HCT116 (cell line): ENCODE data around the gene MVK. TPM values are rescaled to one million over a fixed set of nuclear protein-coding genes. Genes with fewer than 3 reads are reported as not detected.

Experiments
- ATAC-seq: fragments of 200-7000 bp; cut with Tn5 transposase; 2 replicates; pipeline ENCODE4 v1.9.1; 2020; ENCODE audit warnings: mild to moderate bottlenecking, moderate library complexity
- BruUV-seq: library from RNA; stranded (reverse); fragments of 400-500 nt; replicated peaks from 2 replicates; lab custom pipeline; 2021; lab: Mats Ljungman, UMichigan
- CTCF ChIA-PET: fragments of 300-600 bp; sonication (Branson Sonifier 250); formaldehyde crosslinking; loops from one replicate; lab custom pipeline; 2021; ENCODE audit warnings: antibody characterized with exemption; lab: Charles Lee
- POLR2A ChIA-PET: fragments of 300-600, 350-600 bp; sonication (Branson Sonifier 250); formaldehyde crosslinking; loops from one replicate; lab custom pipeline; 2021; ENCODE audit warnings: antibody characterized with exemption; lab: Charles Lee
- RAD21 ChIA-PET, 2 experiments: fragments of 300-600 bp; sonication (Branson Sonifier 250); formaldehyde crosslinking; loops; one replicate each; lab custom pipeline; 2023; ENCODE audit warnings: low total read pairs in 2 of 2; ENCODE audit not compliant: uncharacterized antibody in 2 of 2, unreplicated experiment in 2 of 2, low non-redundant PET in 1 of 2; lab: Charles Lee
- DNase-seq: peaks from one replicate; pipeline ENCODE4 v3.0.0-alpha.2; 2010; ENCODE audit warnings: low read depth, low spot score
- H2AFZ ChIP-seq: fragments of 200-600 bp; shearing (Covaris generic), sonication (generic); 2 replicates; pipeline ENCODE4 v1.6.1; 2017; ENCODE audit warnings: low read depth, mixed run types, mixed read lengths, antibody characterized with exemption, low read length; ENCODE audit not compliant: poor library complexity, severe bottlenecking
- H3K27ac ChIP-seq: 2 replicates; pipeline ENCODE4 v1.5.1; 2012; ENCODE audit warnings: low read depth, low read length
- H3K27me3 ChIP-seq: fragments of 200-600 bp; sonication (generic); 2 replicates; pipeline ENCODE4 v1.6.1; 2016; ENCODE audit warnings: mixed run types, low read length, mixed read lengths; ENCODE audit not compliant: insufficient read depth
- H3K36me3 ChIP-seq, 2 experiments: fragments of 200-500 bp in 1 of 2; fragments of 200-600 bp in 1 of 2; sonication (Bioruptor generic) in 1 of 2; sonication (generic) in 1 of 2; 2 replicates each; pipeline versions ENCODE4 v1.5.1 to v1.6.1; 2014 to 2016; ENCODE audit warnings: low read length in 2 of 2, inconsistent platforms in 1 of 2, mixed read lengths in 1 of 2, mixed run types in 1 of 2; ENCODE audit not compliant: insufficient read depth in 2 of 2, control insufficient read depth in 1 of 2
- H3K4me1 ChIP-seq, 2 experiments: fragments of 200-600 bp in 1 of 2; sonication (generic) in 1 of 2; 2 replicates each; pipeline versions ENCODE4 v1.5.1 to v1.6.1; 2012 to 2017; ENCODE audit warnings: low read length in 2 of 2, inconsistent platforms in 1 of 2, mild to moderate bottlenecking in 1 of 2, mixed read lengths in 1 of 2, mixed run types in 1 of 2, moderate library complexity in 1 of 2; ENCODE audit not compliant: insufficient read depth in 2 of 2, control insufficient read depth in 1 of 2
- H3K4me2 ChIP-seq: fragments of 200-600 bp; sonication (generic); 2 replicates; pipeline ENCODE4 v1.6.1; 2017; ENCODE audit warnings: mixed run types, low read length, mixed read lengths
- H3K4me3 ChIP-seq, 2 experiments: fragments of 200-600 bp in 1 of 2; sonication (generic) in 1 of 2; replicated peaks in 1 of 2; 2 replicates each; pipeline ENCODE4 v1.5.1; 2011 to 2016; ENCODE audit warnings: low read length in 2 of 2, control low read depth in 1 of 2, low read depth in 1 of 2, mild to moderate bottlenecking in 1 of 2, mixed read lengths in 1 of 2, mixed run types in 1 of 2
- H3K79me2 ChIP-seq: fragments of 200-600 bp; sonication (generic); 2 replicates; pipeline ENCODE4 v1.6.1; 2017; ENCODE audit warnings: mild to moderate bottlenecking, mixed run types, low read length, moderate library complexity, mixed read lengths; ENCODE audit not compliant: insufficient read depth
- H3K9ac ChIP-seq: fragments of 200-600 bp; sonication (generic); 2 replicates; pipeline ENCODE4 v1.6.1; 2016; ENCODE audit warnings: low read length, mixed read lengths
- H3K9me2 ChIP-seq: fragments of 200-600 bp; sonication (generic), shearing (Covaris generic); 2 replicates; pipeline ENCODE4 v1.6.1; 2017; ENCODE audit warnings: mixed run types, mild to moderate bottlenecking, moderate library complexity; ENCODE audit not compliant: insufficient read depth
- H3K9me3 ChIP-seq, 2 experiments: fragments of 200-500 bp in 1 of 2; fragments of 200-600 bp in 1 of 2; sonication (Bioruptor generic) in 1 of 2; sonication (generic) in 1 of 2; 2 replicates each; pipeline ENCODE4 v1.6.1; 2014 to 2017; ENCODE audit warnings: low read length in 2 of 2, mixed read lengths in 2 of 2, inconsistent platforms in 1 of 2, low read depth in 1 of 2, mild to moderate bottlenecking in 1 of 2, mixed run types in 1 of 2, moderate library complexity in 1 of 2; ENCODE audit not compliant: control insufficient read depth in 1 of 2, insufficient read depth in 1 of 2
- H4K20me1 ChIP-seq: fragments of 200-600 bp; sonication (generic), shearing (Covaris generic); 2 replicates; pipeline ENCODE4 v1.6.1; 2017; ENCODE audit warnings: mixed run types, mild to moderate bottlenecking, moderate library complexity; ENCODE audit not compliant: insufficient read depth
- EZH2 ChIP-seq: fragments of 200-600 bp; sonication (generic); IDR thresholded peaks from 2 replicates; pipeline ENCODE4 v1.6.1; 2017; ENCODE audit warnings: antibody characterized with exemption, mixed run types
- JUND ChIP-seq: IDR thresholded peaks from 2 replicates; pipeline ENCODE4 v1.6.1; 2012
- RAD21 ChIP-seq: IDR thresholded peaks from 2 replicates; pipeline ENCODE4 v1.6.1; 2012; ENCODE audit warnings: low read depth, mild to moderate bottlenecking
- SIN3A ChIP-seq: IDR thresholded peaks from 2 replicates; pipeline ENCODE4 v1.6.1; 2012; ENCODE audit warnings: low read depth
- YY1 ChIP-seq: IDR thresholded peaks from 2 replicates; pipeline ENCODE4 v1.6.1; 2011; ENCODE audit warnings: low read length, low read depth, moderate library complexity, mild to moderate bottlenecking; ENCODE audit not compliant: insufficient replicate concordance; ENCODE audit errors: extremely low read depth
- ZBTB33 ChIP-seq: IDR thresholded peaks from 2 replicates; pipeline ENCODE4 v1.6.1; 2011; ENCODE audit warnings: mild to moderate bottlenecking, low read length, moderate library complexity; ENCODE audit not compliant: insufficient replicate concordance; ENCODE audit errors: extremely low read depth
- ZFX ChIP-seq: fragments of 450-650 bp; IDR thresholded peaks from 2 replicates; pipeline ENCODE4 v1.6.1; 2017
- intact Hi-C: fragments of 100-400 bp; cut with micrococcal nuclease; formaldehyde crosslinking; loops from 2 replicates; pipeline ENCODE4 v1.10.0; 2022
- total RNA-seq: library from RNA; stranded (reverse); gene quantifications from one replicate; pipeline ENCODE4 v1.2.1, GENCODE V29; 2021; ENCODE audit not compliant: unreplicated experiment
- TF ChIP-seq, protein P1 (sequence below): IDR thresholded peaks from 2 replicates; pipeline ENCODE4 v1.6.1; 2012

Gene MVK
- total RNA-seq, 1 experiment from 2014 or later, result 17.3 TPM

DNA sequence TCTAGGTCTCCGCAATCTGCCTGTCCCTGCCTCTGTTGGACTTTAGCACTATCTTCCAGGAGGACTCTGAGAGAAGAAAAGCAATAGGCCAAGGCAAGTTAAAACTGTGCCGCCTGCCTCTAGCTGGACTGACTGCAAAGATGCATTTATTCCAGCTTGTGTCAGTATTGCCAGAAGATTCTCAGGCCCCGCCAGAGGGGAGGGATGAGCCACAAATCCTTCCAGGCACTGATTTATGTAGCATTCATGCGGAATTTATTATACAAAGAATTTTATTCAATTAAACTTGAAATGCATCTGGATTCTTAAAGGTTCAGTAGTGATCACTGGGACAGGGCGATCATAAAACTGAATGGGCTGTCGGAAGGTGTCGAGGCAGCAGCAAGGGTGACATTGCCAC, 20.1 kb upstream of the MVK start:
- Histone ChIP-seq H2AFZ (no peak overlapping the region), H3K27ac (no peak overlapping the region), H3K27me3 (peaks cover 19% of the 10 kb centered on the region; the same call in 1 of the 2 replicates), H3K79me2 (no peaks in the 10 kb centered on the region), H3K9me3 (no peaks in the 10 kb centered on the region), H3K4me2 (no peak overlapping the region), H3K9me2 (no peaks in the 10 kb centered on the region), H3K36me3 (no peaks in the 10 kb centered on the region), H3K4me3 (no peak overlapping the region), H4K20me1 (no peaks in the 10 kb centered on the region), H3K4me1 (no peaks in the 10 kb centered on the region), H3K9ac (no peak overlapping the region)
- no peak for DNase-seq
- no TSS peak for BruUV-seq
- intact Hi-C loops, result no loop called here
- POLR2A ChIA-PET, result no interaction called here
- no peak for ATAC-seq
- RAD21 ChIA-PET, result no interaction called here
- CTCF ChIA-PET, result no interaction called here
- TF ChIP-seq ZFX (no peak), JUND (no peak), SIN3A (no peak), YY1 (no peak), ZBTB33 (no peak)
- TF ChIP-seq, protein P1, sequence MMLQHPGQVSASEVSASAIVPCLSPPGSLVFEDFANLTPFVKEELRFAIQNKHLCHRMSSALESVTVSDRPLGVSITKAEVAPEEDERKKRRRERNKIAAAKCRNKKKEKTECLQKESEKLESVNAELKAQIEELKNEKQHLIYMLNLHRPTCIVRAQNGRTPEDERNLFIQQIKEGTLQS, result no peak

GRCh38 chr12:109553906-109554500, 19.6 kb upstream of the MVK start:
- Histone ChIP-seq H3K79me2 (no peaks in the 10 kb centered on the region), H3K4me2 (no peak overlapping the region), H3K9ac (no peak overlapping the region), H2AFZ (no peak overlapping the region), H3K4me3 (no peak overlapping the region), H4K20me1 (no peaks in the 10 kb centered on the region), H3K4me1 (no peaks in the 10 kb centered on the region), H3K9me3 (no peaks in the 10 kb centered on the region), H3K9me2 (no peaks in the 10 kb centered on the region), H3K27me3 (peaks cover 14% of the 10 kb centered on the region; the same call in 1 of the 2 replicates), H3K27ac (no peak overlapping the region), H3K36me3 (no peaks in the 10 kb centered on the region)
- no peak for DNase-seq
- TF ChIP-seq ZBTB33 (no peak), EZH2 (no peak), RAD21 (no peak)
- POLR2A ChIA-PET, result no interaction called here
- RAD21 ChIA-PET, result no interaction called here
- BruUV-seq, result no TSS peak
- CTCF ChIA-PET, result no interaction called here
- intact Hi-C loops, result no loop called here
- ATAC-seq, result no peak
